ENCODE results near the gene MFRP.
"Not testable (repeated sequence)": the region's sequence is repeated elsewhere in the genome, so short reads cannot be mapped to it uniquely, and the experiment has no call there.

MFRP gene
- 0 reads per million in 2 experiments for total RNA-seq

GRCh38 chr11:119346605-119347004, at the start of gene MFRP:
Gene MFRP (minus strand): TSS chr11:119346705. CDS start chr11:119346513, 192 bp downstream.
- no peak for DNase-seq (ENCODE audit: low read depth)

GRCh38 chr11:119391275-119391674, 44.8 kb upstream of the MFRP start:
- DNase-seq (ENCODE audit: low read depth) = no peak

GRCh38 chr11:119389611-119390254, 43.2 kb upstream of the MFRP start:
- no peak for DNase-seq (ENCODE audit: low read depth)

GRCh38 chr11:119388103-119388502, 41.6 kb upstream of the MFRP start:
- no peak for DNase-seq (ENCODE audit: low read depth)

GRCh38 chr11:119384332-119384731, 37.8 kb upstream of the MFRP start:
- no peak for DNase-seq (ENCODE audit: low read depth)

GRCh38 chr11:119382513-119382912, 36.0 kb upstream of the MFRP start:
- DNase-seq (ENCODE audit: low read depth) = not testable (repeated sequence)

GRCh38 chr11:119382101-119382500, 35.6 kb upstream of the MFRP start:
- no peak for DNase-seq (ENCODE audit: low read depth)

GRCh38 chr11:119381181-119381988, 34.9 kb upstream of the MFRP start, which contains the start of gene USP2:
Gene USP2 (minus strand): TSS chr11:119381690. CDS start chr11:119373480, 8,210 bp downstream.
- DNase-seq (ENCODE audit: low read depth) = peak; percentile 97

- DNase-seq (ENCODE audit: low read depth) = no peak
These were observed 34.3 kb upstream of the MFRP start for GRCh38 chr11:119380827-119381180.

GRCh38 chr11:119380160-119380826, 33.8 kb upstream of the MFRP start:
- no peak for DNase-seq (ENCODE audit: low read depth)

GRCh38 chr11:119378851-119379465, 32.5 kb upstream of the MFRP start:
- DNase-seq (ENCODE audit: low read depth) = no peak

- no peak for DNase-seq (ENCODE audit: low read depth)
These were observed 31.6 kb upstream of the MFRP start for GRCh38 chr11:119377961-119378667.

- DNase-seq (ENCODE audit: low read depth) = no peak
These were observed 30.8 kb upstream of the MFRP start for GRCh38 chr11:119377112-119377901.

- DNase-seq (ENCODE audit: low read depth) = no peak
These were observed 29.8 kb upstream of the MFRP start for GRCh38 chr11:119376197-119376847.

GRCh38 chr11:119375337-119376196, 29.1 kb upstream of the MFRP start:
- no peak for DNase-seq (ENCODE audit: low read depth)

- no peak for DNase-seq (ENCODE audit: low read depth)
These were observed 28.3 kb upstream of the MFRP start for GRCh38 chr11:119374632-119375336.

GRCh38 chr11:119373921-119374631, 27.6 kb upstream of the MFRP start:
- DNase-seq (ENCODE audit: low read depth) = no peak

Data from T follicular helper cell (primary cell).